CD14-positive monocyte (primary cell): ENCODE data around the gene SBK2. TPM values are rescaled to one million over a fixed set of nuclear protein-coding genes. Genes with fewer than 3 reads are reported as not detected.

Source experiments
- DNase-seq, 3 donors: peaks; one replicate each; pipeline ENCODE4 v3.0.0-alpha.2; 2011 to 2022
- H2AFZ ChIP-seq: 2 replicates; pipeline ENCODE4 v1.6.0; 2012; ENCODE audit warnings: mild to moderate bottlenecking, low read depth, low read length, inconsistent platforms; ENCODE audit not compliant: insufficient read depth, poor library complexity, severe bottlenecking
- H3K27ac ChIP-seq, 2 donors: 1 replicate in 1 of 2; 2 replicates in 1 of 2; pipeline ENCODE4 v1.5.1; 2012 to 2013; ENCODE audit warnings: low read length in 2 of 2, control low read depth in 1 of 2, inconsistent platforms in 1 of 2, low read depth in 1 of 2, mild to moderate bottlenecking in 1 of 2
- H3K27me3 ChIP-seq, 2 donors: one replicate each; pipeline versions ENCODE4 v1.6.0 to v1.6.1; 2011 to 2013; ENCODE audit warnings: low read length in 2 of 2; ENCODE audit not compliant: control insufficient read depth in 2 of 2, insufficient read depth in 2 of 2
- H3K36me3 ChIP-seq, 2 donors: replicated peaks in 1 of 2; 1 replicate in 1 of 2; 2 replicates in 1 of 2; pipeline versions ENCODE4 v1.5.1 to v1.6.1; 2012 to 2013; ENCODE audit warnings: low read length in 2 of 2, control low read depth in 1 of 2, inconsistent platforms in 1 of 2, mild to moderate bottlenecking in 1 of 2; ENCODE audit not compliant: insufficient read depth in 2 of 2, control insufficient read depth in 1 of 2
- H3K4me1 ChIP-seq, 2 donors: 1 replicate in 1 of 2; 2 replicates in 1 of 2; pipeline versions ENCODE4 v1.5.1 to v1.6.1; 2012 to 2013; ENCODE audit warnings: low read length in 2 of 2, control low read depth in 1 of 2, inconsistent platforms in 1 of 2, mild to moderate bottlenecking in 1 of 2, moderate library complexity in 1 of 2; ENCODE audit not compliant: insufficient read depth in 2 of 2, control insufficient read depth in 1 of 2
- H3K4me2 ChIP-seq: replicated peaks from 2 replicates; pipeline ENCODE3; 2012; ENCODE audit warnings: low read length, moderate library complexity, mild to moderate bottlenecking; ENCODE audit not compliant: poor library complexity, severe bottlenecking; ENCODE audit errors: extremely low read depth
- H3K4me3 ChIP-seq, 3 experiments: fragments of 200-600 bp in 1 of 3; sonication (generic) in 1 of 3; replicated peaks in 1 of 3; 1 replicate in 2 of 3; 2 replicates in 1 of 3; pipeline ENCODE4 v1.5.1; 2011 to 2013; ENCODE audit warnings: low read length in 3 of 3, mild to moderate bottlenecking in 3 of 3, control low read depth in 2 of 3, low read depth in 2 of 3, inconsistent platforms in 1 of 3, moderate library complexity in 1 of 3
- H3K79me2 ChIP-seq: 2 replicates; pipeline ENCODE4 v1.6.0; 2012; ENCODE audit warnings: mild to moderate bottlenecking, control low read depth, inconsistent platforms, low read length, moderate library complexity; ENCODE audit not compliant: insufficient read depth
- H3K9ac ChIP-seq: 2 replicates; pipeline ENCODE4 v1.6.0; 2017; ENCODE audit warnings: low read length, mild to moderate bottlenecking; ENCODE audit not compliant: insufficient read depth, poor library complexity, severe bottlenecking
- H3K9me3 ChIP-seq, 2 donors: replicated peaks in 1 of 2; 1 replicate in 1 of 2; 2 replicates in 1 of 2; pipeline versions ENCODE4 v1.5.1 to v1.6.1; 2012 to 2013; ENCODE audit warnings: low read length in 2 of 2, control low read depth in 1 of 2; ENCODE audit not compliant: control insufficient read depth in 1 of 2, insufficient read depth in 1 of 2
- H4K20me1 ChIP-seq: 2 replicates; pipeline ENCODE4 v1.6.0; 2012; ENCODE audit warnings: mild to moderate bottlenecking, low read length, control low read depth, moderate library complexity; ENCODE audit not compliant: insufficient read depth
- H3K27ac Mint-ChIP-seq, 7 donors: one replicate each; pipeline ENCODE4 v1.8.0; 2020; ENCODE audit warnings: mild to moderate bottlenecking in 7 of 7, mixed read lengths in 7 of 7, moderate library complexity in 6 of 7, inconsistent platforms in 2 of 7
- H3K27me3 Mint-ChIP-seq, 3 donors: one replicate each; pipeline ENCODE4 v1.8.0; 2021 to 2022; ENCODE audit warnings: low read depth in 3 of 3, mild to moderate bottlenecking in 3 of 3, mixed read lengths in 3 of 3, moderate library complexity in 3 of 3, inconsistent platforms in 1 of 3
- H3K36me3 Mint-ChIP-seq, 2 donors: one replicate each; pipeline ENCODE4 v1.8.0; 2020; ENCODE audit warnings: mixed read lengths in 2 of 2, inconsistent platforms in 1 of 2, mild to moderate bottlenecking in 1 of 2
- H3K4me1 Mint-ChIP-seq: one replicate; pipeline ENCODE4 v1.8.0; 2020; ENCODE audit warnings: mild to moderate bottlenecking, mixed read lengths
- H3K4me3 Mint-ChIP-seq, 2 donors: one replicate each; pipeline ENCODE4 v1.8.0; 2020; ENCODE audit warnings: mild to moderate bottlenecking in 2 of 2, mixed read lengths in 2 of 2, moderate library complexity in 1 of 2
- H3K9me3 Mint-ChIP-seq, 7 donors: one replicate each; pipeline ENCODE4 v1.8.0; 2020 to 2022; ENCODE audit warnings: mixed read lengths in 7 of 7, mild to moderate bottlenecking in 6 of 7, moderate library complexity in 6 of 7, inconsistent platforms in 2 of 7
- CTCF ChIP-seq: fragments of 200-600 bp; IDR thresholded peaks from one replicate; pipeline ENCODE4 v1.8.0; 2022; ENCODE audit warnings: antibody characterized with exemption, mild to moderate bottlenecking
- WGBS: methylation state at CpG from one replicate; pipeline ENCODE4 v1.1.5; 2013; ENCODE audit warnings: missing lambda C conversion rate; ENCODE audit not compliant: insufficient coverage; 5-methylcytosine and 5-hydroxymethylcytosine counted together
- intact Hi-C, 2 donors: fragments of 100-400 bp; cut with micrococcal nuclease; formaldehyde crosslinking; loops; one replicate each; pipeline versions ENCODE4 v1.15.0 to v1.15.1; 2023
- polyA plus RNA-seq, 3 donors: library from polyadenylated mRNA; depleted of rRNA in 1 of 3; unstranded in 2 of 3; stranded (reverse) in 1 of 3; fragments of 300-500 nt in 2 of 3; fragments of >200 nt in 1 of 3; fragmentation: Illumina TruSeq in 2 of 3; gene quantifications; 1 replicate in 2 of 3; 2 replicates in 1 of 3; pipeline ENCODE4 v1.2.3, GENCODE V29; 2012 to 2021

The SBK2 gene
- polyA plus RNA-seq, 3 donors = not detected

GRCh38 chr19:55580628-55581144, 43.8 kb upstream of the SBK2 start, which contains the start of gene ZNF579:
ZNF579 (minus strand) TSS chr19:55580848; CDS start chr19:55579639, 1,209 bp downstream.
- TF ChIP-seq CTCF = no peak
- peak within 1 kb of the TSS; percentile 75 for H3K9ac ChIP-seq
- no peaks in the 10 kb centered on the region for H3K9me3 ChIP-seq
- no peaks in the 10 kb centered on the region for H4K20me1 ChIP-seq
- Mint-ChIP-seq H3K27ac (peak within 1 kb of the TSS; percentile 21 to 71 (median 61)), H3K36me3 (peaks cover 3 to 10% of the 10 kb centered on the region in 2 donors), H3K9me3 (peaks cover 0 to 6% (median 1%) of the 10 kb centered on the region in 7 donors), H3K4me3 (peak within 1 kb of the TSS; percentile 82 to 88), H3K4me1 (peaks cover 24% of the 10 kb centered on the region), H3K27me3 (peaks cover 13 to 16% (median 16%) of the 10 kb centered on the region in 3 donors)
- H3K27ac ChIP-seq = peak within 1 kb of the TSS in 1 of 2 donors; percentile 66
- intact Hi-C loops = loop anchor here in 1 of 2 donors (5.0 kb wide), 1 partner anchor 52 kb away; no protein-coding TSS in a partner anchor
- peak; percentile 65 to 75 (median 75) for DNase-seq
- peaks cover 0 to 2% of the 10 kb centered on the region in 2 donors for H3K36me3 ChIP-seq
- H2AFZ ChIP-seq = peak within 1 kb of the TSS; percentile 96
- peaks cover 3 to 14% of the 10 kb centered on the region in 2 donors for H3K27me3 ChIP-seq
- no peaks in the 10 kb centered on the region for H3K79me2 ChIP-seq
- peaks cover 17 to 25% of the 10 kb centered on the region in 2 donors for H3K4me1 ChIP-seq
- peak within 1 kb of the TSS; percentile 71 to 84 (median 79) for H3K4me3 ChIP-seq
- 0% methylated on average over 11 of the region's 24 CpGs for WGBS
- H3K4me2 ChIP-seq = peak within 1 kb of the TSS; percentile 77

- H3K36me3 Mint-ChIP-seq = peaks cover 0 to 10% of the 10 kb centered on the region in 2 donors
- H3K27me3 Mint-ChIP-seq = peaks cover 6 to 9% (median 9%) of the 10 kb centered on the region in 3 donors
- peak overlapping the region; percentile 71 to 84 (median 79) for H3K4me3 ChIP-seq
- H3K9me3 ChIP-seq = no peaks in the 10 kb centered on the region
- peaks cover 20% of the 10 kb centered on the region for H3K4me1 Mint-ChIP-seq
- peaks cover 0 to 4% (median 0%) of the 10 kb centered on the region in 7 donors for H3K9me3 Mint-ChIP-seq
- WGBS = 16% methylated on average over 19 of the region's 20 CpGs
- peak overlapping the region; percentile 96 for H2AFZ ChIP-seq
- H3K4me1 ChIP-seq = peaks cover 17 to 23% of the 10 kb centered on the region in 2 donors
- peaks cover 0 to 2% of the 10 kb centered on the region in 2 donors for H3K36me3 ChIP-seq
- no peaks in the 10 kb centered on the region for H3K79me2 ChIP-seq
- no peak for TF ChIP-seq CTCF
- peak overlapping the region in 1 of 2 donors; percentile 66 for H3K27ac ChIP-seq
- intact Hi-C loops = loop anchor here in 1 of 2 donors (5.0 kb wide), 1 partner anchor 52 kb away; no protein-coding TSS in a partner anchor
- H3K27me3 ChIP-seq = peaks cover 0 to 7% of the 10 kb centered on the region in 2 donors
- peak overlapping the region; percentile 16 to 68 (median 61) for H3K27ac Mint-ChIP-seq
- peak overlapping the region; percentile 75 for H3K9ac ChIP-seq
- H4K20me1 ChIP-seq = no peaks in the 10 kb centered on the region
- no peak for DNase-seq
- peak overlapping the region; percentile 77 for H3K4me2 ChIP-seq
- H3K4me3 Mint-ChIP-seq = peak overlapping the region; percentile 82 to 88
These were observed 43.1 kb upstream of the SBK2 start for GRCh38 chr19:55579766-55580621.
